IPS DF 4.7 (cell line): Measurements from ENCODE around the gene CYB5B.
A peak's percentile ranks its signal among the peaks of the same experiment; 100 is the strongest.

Experiments
- DNase-seq: peaks from one replicate; pipeline ENCODE4 v3.0.0-alpha.2; 2013; ENCODE audit warnings: low spot score; ENCODE audit errors: extremely low read depth

Gene CYB5B

GRCh38 chr16:69424053-69424934 is at the start of gene CYB5B:
Gene CYB5B (plus strand): TSS chr16:69424619. CDS start chr16:69424684, 65 bp downstream.
- DNase-seq: peak; percentile 99

- DNase-seq: no peak
Measured at GRCh38 chr16:69376393-69377059, 47.9 kb upstream of the CYB5B start.

GRCh38 chr16:69378036-69378435 is 46.4 kb upstream of the CYB5B start:
- no peak for DNase-seq

- no peak for DNase-seq
Measured at GRCh38 chr16:69378760-69379159, 45.7 kb upstream of the CYB5B start.

GRCh38 chr16:69381231-69381630 is 43.2 kb upstream of the CYB5B start:
- DNase-seq: no peak

- DNase-seq: no peak
Measured at GRCh38 chr16:69382421-69382820, 42.0 kb upstream of the CYB5B start.

- DNase-seq: no peak
Measured at GRCh38 chr16:69384974-69385373, 39.4 kb upstream of the CYB5B start.

GRCh38 chr16:69386596-69386995 is 37.8 kb upstream of the CYB5B start:
- DNase-seq: no peak

- no peak for DNase-seq
Measured at GRCh38 chr16:69393898-69394849, 30.2 kb upstream of the CYB5B start.

- no peak for DNase-seq
Measured at GRCh38 chr16:69395859-69396186, 28.6 kb upstream of the CYB5B start.

GRCh38 chr16:69396187-69397061 is 28.0 kb upstream of the CYB5B start:
- DNase-seq: no peak

- no peak for DNase-seq
Measured at GRCh38 chr16:69397821-69398521, 26.4 kb upstream of the CYB5B start.

- DNase-seq: no peak
Measured at GRCh38 chr16:69399361-69399760, 25.1 kb upstream of the CYB5B start.

GRCh38 chr16:69402439-69402838 is 22.0 kb upstream of the CYB5B start:
- no peak for DNase-seq

- no peak for DNase-seq
Measured at GRCh38 chr16:69404275-69404805, 20.1 kb upstream of the CYB5B start.

- no peak for DNase-seq
Measured at GRCh38 chr16:69405326-69405725, 19.1 kb upstream of the CYB5B start.

GRCh38 chr16:69405757-69406156 is 18.7 kb upstream of the CYB5B start:
- DNase-seq: no peak

GRCh38 chr16:69406780-69407331 is 17.6 kb upstream of the CYB5B start:
- no peak for DNase-seq

- no peak for DNase-seq
Measured at GRCh38 chr16:69407702-69408323, 16.6 kb upstream of the CYB5B start.
